OCI-LY7 (cell line): ENCODE results near the gene HYAL1. TPM values are rescaled to one million over a fixed set of nuclear protein-coding genes. Genes with fewer than 3 reads are reported as not detected.

Source experiments
- BruUV-seq: library from RNA; stranded (reverse); fragments of 400-500 nt; replicated peaks from 2 replicates; lab custom pipeline; 2021; lab: Mats Ljungman, UMichigan
- CTCF ChIA-PET: fragments of 300-600 bp; sonication (Branson Sonifier 250); formaldehyde crosslinking; loops from one replicate; lab custom pipeline; 2022; ENCODE audit warnings: antibody characterized with exemption; ENCODE audit not compliant: unreplicated experiment; lab: Charles Lee
- POLR2A ChIA-PET: fragments of 300-600 bp; sonication (Branson Sonifier 250); formaldehyde crosslinking; loops from one replicate; lab custom pipeline; 2022; ENCODE audit warnings: antibody characterized with exemption; lab: Charles Lee
- DNase-seq: peaks from one replicate; pipeline ENCODE4 v3.0.0-alpha.2; 2015; ENCODE audit warnings: low spot score
- H2AFZ ChIP-seq: fragments of 200-600 bp; sonication (generic), shearing (Covaris generic); 2 replicates; pipeline ENCODE4 v1.6.1; 2014; ENCODE audit warnings: mild to moderate bottlenecking, antibody characterized with exemption, low read length, moderate library complexity
- H3K27ac ChIP-seq: fragments of 200-600 bp; sonication (generic); 2 replicates; pipeline ENCODE4 v1.5.1; 2014; ENCODE audit warnings: mixed run types, low read depth, mild to moderate bottlenecking, moderate library complexity, low read length, inconsistent platforms; ENCODE audit not compliant: poor library complexity, severe bottlenecking
- H3K36me3 ChIP-seq: fragments of 200-600 bp; sonication (generic); 2 replicates; pipeline ENCODE4 v1.6.1; 2014; ENCODE audit warnings: mild to moderate bottlenecking, antibody characterized with exemption, low read length, moderate library complexity, mixed read lengths; ENCODE audit not compliant: insufficient read depth
- H3K4me1 ChIP-seq: fragments of 200-600 bp; sonication (generic); 2 replicates; pipeline ENCODE4 v1.5.1; 2014; ENCODE audit warnings: mild to moderate bottlenecking, low read length; ENCODE audit not compliant: insufficient read depth, poor library complexity, severe bottlenecking
- H3K4me2 ChIP-seq: fragments of 200-600 bp; sonication (generic); 2 replicates; pipeline ENCODE4 v1.6.1; 2014; ENCODE audit warnings: mild to moderate bottlenecking, low read length
- H3K4me3 ChIP-seq: fragments of 200-600 bp; sonication (generic); 2 replicates; pipeline ENCODE4 v1.5.1; 2014; ENCODE audit warnings: mild to moderate bottlenecking, low read depth, low read length; ENCODE audit not compliant: poor library complexity, severe bottlenecking
- H3K79me2 ChIP-seq: fragments of 200-600 bp; sonication (generic); 2 replicates; pipeline ENCODE4 v1.6.1; 2016; ENCODE audit warnings: low read depth, mild to moderate bottlenecking, low read length, moderate library complexity, mixed read lengths; ENCODE audit not compliant: insufficient read depth
- H3K9me2 ChIP-seq: fragments of 200-600 bp; sonication (generic); 2 replicates; pipeline ENCODE4 v1.6.1; 2016; ENCODE audit warnings: mild to moderate bottlenecking, low read length, mixed read lengths; ENCODE audit not compliant: insufficient read depth
- H3K9me3 ChIP-seq: fragments of 200-600 bp; sonication (generic); 2 replicates; pipeline ENCODE4 v1.6.1; 2014; ENCODE audit warnings: mild to moderate bottlenecking, mixed run types, low read length, mixed read lengths
- H4K20me1 ChIP-seq: fragments of 200-600 bp; sonication (generic); 2 replicates; pipeline ENCODE4 v1.6.1; 2014; ENCODE audit warnings: mild to moderate bottlenecking, antibody characterized with exemption, low read length, moderate library complexity, mixed read lengths; ENCODE audit not compliant: insufficient read depth
- CTCF ChIP-seq: fragments of 200-600 bp; sonication (generic); conservative IDR thresholded peaks from 2 replicates; pipeline ENCODE4 v1.5.1; 2014; ENCODE audit warnings: mild to moderate bottlenecking, antibody characterized with exemption, low read length, moderate library complexity, mixed read lengths
- EZH2phosphoT487 ChIP-seq: fragments of 200-600 bp; sonication (generic); IDR thresholded peaks from 2 replicates; pipeline ENCODE4 v1.6.1; 2018; ENCODE audit warnings: low read depth, borderline replicate concordance, mild to moderate bottlenecking, mixed run types, antibody characterized with exemption, low read length, moderate library complexity, mixed read lengths
- intact Hi-C: fragments of 100-400 bp; cut with micrococcal nuclease; formaldehyde crosslinking; loops from one replicate; pipeline ENCODE4 v1.10.0; 2022; ENCODE audit not compliant: unreplicated experiment
- total RNA-seq, 2 experiments: library from RNA; depleted of rRNA in 1 of 2; stranded (reverse); fragments of >200 nt in 1 of 2; shearing (Covaris generic) in 1 of 2; gene quantifications; 2 replicates each; pipeline ENCODE4 v1.2.3, GENCODE V29; 2014 to 2022

The HYAL1 gene
- total RNA-seq, 2 experiments from 2014 or later = 0.36 to 0.85 TPM

GRCh38 chr3:50326182-50326541, 22.8 kb upstream of the HYAL1 start:
- H3K4me2 ChIP-seq = no peak overlapping the region
- H2AFZ ChIP-seq = no peak overlapping the region
- peaks cover 39% of the 10 kb centered on the region for H3K36me3 ChIP-seq
- peaks cover 12% of the 10 kb centered on the region; the same call in 1 of the 2 replicates for H3K79me2 ChIP-seq
- no peaks in the 10 kb centered on the region for H3K9me2 ChIP-seq
- no peaks in the 10 kb centered on the region for H4K20me1 ChIP-seq
- ChIA-PET CTCF (no interaction called here), POLR2A (no interaction called here)
- intact Hi-C loops = no loop called here
- no peak for TF ChIP-seq CTCF
- TF ChIP-seq EZH2phosphoT487 = no peak
- BruUV-seq = no TSS peak
- no peak overlapping the region for H3K27ac ChIP-seq
- peaks cover 20% of the 10 kb centered on the region for H3K4me1 ChIP-seq
- no peak for DNase-seq
- no peak overlapping the region for H3K4me3 ChIP-seq
- no peaks in the 10 kb centered on the region for H3K9me3 ChIP-seq

GRCh38 chr3:50325497-50326181, 22.3 kb upstream of the HYAL1 start:
- Histone ChIP-seq H3K4me3 (no peak overlapping the region), H3K9me3 (no peaks in the 10 kb centered on the region), H3K79me2 (peaks cover 12% of the 10 kb centered on the region; the same call in 1 of the 2 replicates), H2AFZ (no peak overlapping the region), H3K27ac (no peak overlapping the region), H4K20me1 (no peaks in the 10 kb centered on the region), H3K4me2 (no peak overlapping the region), H3K9me2 (no peaks in the 10 kb centered on the region), H3K36me3 (peaks cover 33% of the 10 kb centered on the region), H3K4me1 (peaks cover 20% of the 10 kb centered on the region)
- TF ChIP-seq CTCF (no peak), EZH2phosphoT487 (no peak)
- POLR2A ChIA-PET = no interaction called here
- DNase-seq = no peak
- no TSS peak for BruUV-seq
- CTCF ChIA-PET = no interaction called here
- intact Hi-C loops = no loop called here

- H3K4me2 ChIP-seq = no peak overlapping the region
- no peak overlapping the region for H3K27ac ChIP-seq
- CTCF ChIA-PET = no interaction called here
- H3K9me2 ChIP-seq = no peaks in the 10 kb centered on the region
- H3K4me1 ChIP-seq = peaks cover 25% of the 10 kb centered on the region
- POLR2A ChIA-PET = no interaction called here
- H4K20me1 ChIP-seq = no peaks in the 10 kb centered on the region
- BruUV-seq = no TSS peak
- intact Hi-C loops = no loop called here
- peaks cover 28% of the 10 kb centered on the region for H3K36me3 ChIP-seq
- H3K4me3 ChIP-seq = no peak overlapping the region
- TF ChIP-seq CTCF (no peak), EZH2phosphoT487 (no peak)
- no peak overlapping the region for H2AFZ ChIP-seq
- H3K79me2 ChIP-seq = peaks cover 12% of the 10 kb centered on the region; the same call in 1 of the 2 replicates
- no peaks in the 10 kb centered on the region for H3K9me3 ChIP-seq
- DNase-seq = no peak
Observed at GRCh38 chr3:50325113-50325480, 21.7 kb upstream of the HYAL1 start.
